Inferior parietal cortex (tissue), 1 donor: ENCODE data around the gene CYP1A2.

ENCODE experiments used
- DNase-seq: peaks from one replicate; pipeline ENCODE4 v3.0.0-alpha.2; 2016; ENCODE audit errors: extremely low spot score

CYP1A2 gene

GRCh38 chr15:74788683-74789151, 40.1 kb downstream of the CYP1A2 start:
- DNase-seq, result no peak

- no peak for DNase-seq
These were observed 40.6 kb downstream of the CYP1A2 start for GRCh38 chr15:74789171-74789631.

GRCh38 chr15:74789741-74790079, 41.1 kb downstream of the CYP1A2 start:
- DNase-seq, result no peak

GRCh38 chr15:74790080-74790916, 41.7 kb downstream of the CYP1A2 start:
- peak; percentile 49 for DNase-seq

GRCh38 chr15:74791007-74791406, 42.4 kb downstream of the CYP1A2 start:
- DNase-seq, result no peak

GRCh38 chr15:74791667-74792066, 43.0 kb downstream of the CYP1A2 start:
- DNase-seq, result no peak

GRCh38 chr15:74792227-74793016, 43.8 kb downstream of the CYP1A2 start:
- DNase-seq, result no peak

- DNase-seq, result no peak
These were observed 44.7 kb downstream of the CYP1A2 start for GRCh38 chr15:74793135-74794028.

GRCh38 chr15:74794248-74794969, 45.8 kb downstream of the CYP1A2 start:
- no peak for DNase-seq

GRCh38 chr15:74794970-74795349, 46.3 kb downstream of the CYP1A2 start:
- no peak for DNase-seq

- DNase-seq, result no peak
These were observed 47.5 kb downstream of the CYP1A2 start for GRCh38 chr15:74795966-74796625.

- no peak for DNase-seq
These were observed 50.0 kb downstream of the CYP1A2 start for GRCh38 chr15:74798388-74799254.

GRCh38 chr15:74799255-74799855, 50.7 kb downstream of the CYP1A2 start:
- DNase-seq, result no peak

- peak; percentile 65 for DNase-seq
These were observed 51.4 kb downstream of the CYP1A2 start for GRCh38 chr15:74799856-74800558.

- no peak for DNase-seq
These were observed 52.0 kb downstream of the CYP1A2 start for GRCh38 chr15:74800559-74801094.

GRCh38 chr15:74801311-74801997, 52.8 kb downstream of the CYP1A2 start:
- DNase-seq, result no peak

- no peak for DNase-seq
These were observed 53.6 kb downstream of the CYP1A2 start for GRCh38 chr15:74802290-74802689.
